Smooth muscle cell (in vitro differentiated cells): ENCODE results near the gene KIF14. TPM values are rescaled to one million over a fixed set of nuclear protein-coding genes. Genes with fewer than 3 reads are reported as not detected.
"Not testable (repeated sequence)": the region's sequence is repeated elsewhere in the genome, so short reads cannot be mapped to it uniquely, and the experiment has no call there.

ENCODE experiments used
- DNase-seq: peaks from one replicate; lab custom pipeline; 2025; ENCODE audit not compliant: unreplicated experiment; lab: John Stamatoyannopoulos, UW
- H2AFZ ChIP-seq: fragments of 200-600 bp; sonication (generic); 2 replicates; pipeline ENCODE4 v1.6.0; 2016; ENCODE audit warnings: antibody characterized with exemption, low read depth, mild to moderate bottlenecking
- H3F3A ChIP-seq: fragments of 200-600 bp; sonication (generic); 2 replicates; pipeline ENCODE4 v1.6.0; 2017; ENCODE audit warnings: antibody characterized with exemption, low read depth
- H3K27ac ChIP-seq: fragments of 200-600 bp; sonication (generic); 2 replicates; pipeline ENCODE4 v1.5.1; 2016; ENCODE audit warnings: low read depth, mild to moderate bottlenecking
- H3K27me3 ChIP-seq: fragments of 200-600 bp; sonication (generic); 2 replicates; pipeline ENCODE4 v1.6.1; 2016; ENCODE audit warnings: low read depth, mild to moderate bottlenecking
- H3K36me3 ChIP-seq: fragments of 200-600 bp; sonication (generic); 2 replicates; pipeline ENCODE4 v1.5.1; 2016; ENCODE audit warnings: low read depth
- H3K4me1 ChIP-seq: fragments of 200-600 bp; sonication (generic); 2 replicates; pipeline ENCODE4 v1.5.1; 2016; ENCODE audit warnings: low read depth
- H3K4me2 ChIP-seq: fragments of 200-600 bp; sonication (generic); 2 replicates; pipeline ENCODE4 v1.6.0; 2016; ENCODE audit warnings: mild to moderate bottlenecking
- H3K4me3 ChIP-seq: fragments of 200-600 bp; sonication (generic); 2 replicates; pipeline ENCODE4 v1.5.1; 2016; ENCODE audit warnings: mild to moderate bottlenecking
- H3K79me2 ChIP-seq: fragments of 200-600 bp; sonication (generic); 2 replicates; pipeline ENCODE4 v1.6.0; 2016; ENCODE audit warnings: low read depth, mild to moderate bottlenecking
- H3K9ac ChIP-seq: fragments of 200-600 bp; sonication (generic); 2 replicates; pipeline ENCODE4 v1.6.0; 2016; ENCODE audit warnings: low read depth
- H3K9me3 ChIP-seq: fragments of 200-600 bp; sonication (generic); replicated peaks from 2 replicates; pipeline ENCODE4 v1.5.1; 2016; ENCODE audit warnings: low read depth
- H4K20me1 ChIP-seq: fragments of 200-600 bp; sonication (generic); 2 replicates; pipeline ENCODE4 v1.6.0; 2016; ENCODE audit warnings: low read depth
- CTCF ChIP-seq: fragments of 200-600 bp; sonication (generic); IDR thresholded peaks from 2 replicates; pipeline ENCODE4 v1.5.1; 2017; ENCODE audit warnings: borderline replicate concordance, mild to moderate bottlenecking, antibody characterized with exemption; ENCODE audit not compliant: insufficient read depth, poor library complexity, severe bottlenecking
- WGBS: methylation state at CpG from one replicate; pipeline ENCODE4 v1.1.7; 2016; ENCODE audit warnings: low lambda C conversion rate; 5-methylcytosine and 5-hydroxymethylcytosine counted together
- polyA plus RNA-seq: library from polyadenylated mRNA; unstranded; fragments of >200 nt; fragmentation: Nextera tagmentation; extraction: Ambion mirVana; gene quantifications from 2 replicates; pipeline ENCODE4 v1.2.1, GENCODE V29; 2016
- total RNA-seq: library from RNA; depleted of rRNA; stranded (reverse); fragments of >200 nt; gene quantifications from 2 replicates; pipeline ENCODE4 v1.2.3, GENCODE V29; 2014

The KIF14 gene
- total and polyA plus RNA-seq, 2 experiments from 2014 or later = 0.93 to 1.3 TPM

- H3K9me3 ChIP-seq = no peaks in the 10 kb centered on the region
- DNase-seq = no peak
- no peak overlapping the region for H2AFZ ChIP-seq
- no peaks in the 10 kb centered on the region for H4K20me1 ChIP-seq
- H3K4me1 ChIP-seq = no peaks in the 10 kb centered on the region
- no peaks in the 10 kb centered on the region for H3K36me3 ChIP-seq
- no peak overlapping the region for H3K4me2 ChIP-seq
- no peak for TF ChIP-seq CTCF
- no peaks in the 10 kb centered on the region for H3F3A ChIP-seq
- no peak overlapping the region for H3K4me3 ChIP-seq
- no peaks in the 10 kb centered on the region for H3K27me3 ChIP-seq
- no peak overlapping the region for H3K27ac ChIP-seq
- WGBS = 52% methylated on average over 2 of the region's 2 CpGs
- H3K9ac ChIP-seq = no peak overlapping the region
- H3K79me2 ChIP-seq = no peaks in the 10 kb centered on the region
Measured at GRCh38 chr1:200634261-200635122, 13.9 kb upstream of the KIF14 start.

GRCh38 chr1:200631375-200631774, 10.8 kb upstream of the KIF14 start:
- no peak overlapping the region for H3K4me3 ChIP-seq
- H3K9ac ChIP-seq = no peak overlapping the region
- no peaks in the 10 kb centered on the region for H3F3A ChIP-seq
- no peak overlapping the region for H3K4me2 ChIP-seq
- H3K27me3 ChIP-seq = no peaks in the 10 kb centered on the region
- H4K20me1 ChIP-seq = no peaks in the 10 kb centered on the region
- H3K79me2 ChIP-seq = no peaks in the 10 kb centered on the region
- no peak for DNase-seq
- H3K27ac ChIP-seq = no peak overlapping the region
- no peak overlapping the region for H2AFZ ChIP-seq
- 100% methylated on average over 1 of the region's 1 CpG for WGBS
- H3K36me3 ChIP-seq = no peaks in the 10 kb centered on the region
- no peaks in the 10 kb centered on the region for H3K9me3 ChIP-seq
- H3K4me1 ChIP-seq = no peaks in the 10 kb centered on the region
- TF ChIP-seq CTCF = no peak

DNA sequence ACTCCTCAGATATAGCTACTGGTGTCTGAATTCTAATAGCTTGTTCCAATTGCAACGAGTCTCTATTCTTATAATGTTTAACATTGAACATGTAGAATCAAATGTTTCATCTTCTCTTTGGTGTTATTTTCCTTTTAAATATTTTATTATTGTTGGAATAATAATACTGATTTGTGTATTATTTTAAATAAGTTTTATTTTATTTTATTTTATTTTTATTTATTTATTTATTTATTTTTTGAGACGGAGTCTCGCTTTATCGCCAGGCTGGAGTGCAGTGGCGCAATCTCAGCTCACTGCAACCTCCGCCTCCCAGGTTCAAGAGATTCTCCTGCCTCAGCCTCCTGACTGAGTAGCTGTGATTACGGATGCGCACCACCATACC, 10.0 kb upstream of the KIF14 start:
- not testable (repeated sequence) for H3K36me3 ChIP-seq

GRCh38 chr1:200629876-200630514, 9.4 kb upstream of the KIF14 start:
- Histone ChIP-seq H3K9ac (no peak overlapping the region), H4K20me1 (no peaks in the 10 kb centered on the region), H3K4me2 (no peak overlapping the region), H2AFZ (no peak overlapping the region), H3K27ac (peak overlapping the region; percentile 7), H3K79me2 (no peaks in the 10 kb centered on the region), H3F3A (no peaks in the 10 kb centered on the region), H3K4me3 (no peak overlapping the region), H3K4me1 (no peaks in the 10 kb centered on the region), H3K36me3 (no peaks in the 10 kb centered on the region), H3K27me3 (no peaks in the 10 kb centered on the region), H3K9me3 (no peaks in the 10 kb centered on the region)
- DNase-seq = no peak
- WGBS = 79% methylated on average over 9 of the region's 9 CpGs
- no peak for TF ChIP-seq CTCF

More for the DNA sequence above, 10.0 kb upstream of the KIF14 start:
- not testable (repeated sequence) for H3K4me3 ChIP-seq, DNase-seq, H3K27me3 ChIP-seq, H4K20me1 ChIP-seq, H2AFZ ChIP-seq, H3K9me3 ChIP-seq, H3K79me2 ChIP-seq, H3K4me1 ChIP-seq, H3K4me2 ChIP-seq, H3F3A ChIP-seq, H3K9ac ChIP-seq
- WGBS = 98% methylated on average over 8 of the region's 8 CpGs
- peak overlapping the region; percentile 7 for H3K27ac ChIP-seq
